Sigmoid colon (tissue), 7 donors: ENCODE measurements around the gene MMP1. TPM values are rescaled to one million over a fixed set of nuclear protein-coding genes. Genes with fewer than 3 reads are reported as not detected.
A peak's percentile ranks its signal among the peaks of the same experiment; 100 is the strongest.

ENCODE experiments used
- DNase-seq: peaks from one replicate; pipeline ENCODE4 v3.0.0-alpha.2; 2019
- H3K27ac ChIP-seq, 4 donors: fragments of 200-600 bp; sonication (generic); one replicate each; pipeline ENCODE4 v1.5.1; 2016 to 2019; ENCODE audit warnings: mild to moderate bottlenecking in 1 of 4
- H3K27me3 ChIP-seq, 3 donors: fragments of 200-600 bp; sonication (generic); one replicate each; pipeline ENCODE4 v1.5.1; 2019; ENCODE audit warnings: mild to moderate bottlenecking in 1 of 3
- H3K36me3 ChIP-seq, 4 donors: fragments of 200-600 bp; sonication (generic); one replicate each; pipeline ENCODE4 v1.5.1; 2016 to 2019
- H3K4me1 ChIP-seq, 4 donors: fragments of 200-600 bp; sonication (generic); one replicate each; pipeline ENCODE4 v1.5.1; 2017 to 2019
- H3K4me3 ChIP-seq, 4 donors: fragments of 200-600 bp; sonication (generic); one replicate each; pipeline ENCODE4 v1.5.1; 2017 to 2019; ENCODE audit warnings: mild to moderate bottlenecking in 2 of 4, moderate library complexity in 1 of 4
- H3K9me3 ChIP-seq, 4 donors: fragments of 200-600 bp in 3 of 4; sonication (generic) in 3 of 4; one replicate each; pipeline versions ENCODE4 v1.5.1 to v1.6.1; 2013 to 2019
- EP300 ChIP-seq, 4 donors: sonication (generic); formaldehyde crosslinking; IDR thresholded peaks; one replicate each; pipeline ENCODE4 v1.6.1; 2017; ENCODE audit warnings: antibody characterized with exemption in 4 of 4
- POLR2A ChIP-seq, 2 donors: fragments of 450-650 bp; IDR thresholded peaks; one replicate each; pipeline ENCODE4 v1.6.1; 2016; ENCODE audit warnings: antibody characterized with exemption in 2 of 2, mild to moderate bottlenecking in 2 of 2, moderate library complexity in 2 of 2
- POLR2AphosphoS5 ChIP-seq, 4 donors: sonication (generic); formaldehyde crosslinking; IDR thresholded peaks; one replicate each; pipeline ENCODE4 v1.6.1; 2017; ENCODE audit warnings: antibody characterized with exemption in 4 of 4
- WGBS, 2 donors: extraction: QIAGEN DNeasy Blood & Tissue Kit; methylation state at CpG; one replicate each; pipeline ENCODE4 v1.1.7; 2013; 5-methylcytosine and 5-hydroxymethylcytosine counted together
- intact Hi-C: fragments of 100-400 bp; cut with DNase I; formaldehyde crosslinking; loops from one replicate; pipeline ENCODE4 v1.15.1; 2023
- polyA plus RNA-seq, 3 donors: library from polyadenylated mRNA; stranded (reverse); fragments of 200-250 nt; gene quantifications; one replicate each; pipeline ENCODE4 v1.2.3, GENCODE V29; 2013
- total RNA-seq, 4 donors: library from RNA; depleted of rRNA; stranded (reverse); fragments of >200 nt; gene quantifications; one replicate each; pipeline ENCODE4 v1.1.0, GENCODE V29; 2016
- TF ChIP-seq, protein P1 (sequence below), 4 experiments: fragments of 450-650 bp in 3 of 4; fragments of 200-600 bp in 1 of 4; IDR thresholded peaks; one replicate each; pipeline ENCODE4 v1.5.1; 2016 to 2019; ENCODE audit warnings: antibody characterized with exemption in 4 of 4, mild to moderate bottlenecking in 3 of 4, moderate library complexity in 2 of 4
- donor health status: healthy with polysubstance abuse.
- donor health status: Bipolar disorder and iron deficiency.
- donor health status: healthy.

The MMP1 gene
- total and polyA plus RNA-seq, 7 donors = 0.60 to 5.3 (median 2.2) TPM; not detected in 3

GRCh38 chr11:102810950-102811660 is 13.1 kb upstream of the MMP1 start:
- 1 to 12% methylated on average over 3 of the region's 3 CpGs for WGBS, 2 donors
- no peaks in the 10 kb centered on the region for H3K27me3 ChIP-seq
- no peak for DNase-seq
- no peaks in the 10 kb centered on the region for H3K9me3 ChIP-seq
- H3K4me3 ChIP-seq = no peak overlapping the region
- H3K27ac ChIP-seq = no peak overlapping the region
- TF ChIP-seq EP300 (IDR thresholded peaks at IDR 0.05) = no peak
- TF ChIP-seq, protein P1, sequence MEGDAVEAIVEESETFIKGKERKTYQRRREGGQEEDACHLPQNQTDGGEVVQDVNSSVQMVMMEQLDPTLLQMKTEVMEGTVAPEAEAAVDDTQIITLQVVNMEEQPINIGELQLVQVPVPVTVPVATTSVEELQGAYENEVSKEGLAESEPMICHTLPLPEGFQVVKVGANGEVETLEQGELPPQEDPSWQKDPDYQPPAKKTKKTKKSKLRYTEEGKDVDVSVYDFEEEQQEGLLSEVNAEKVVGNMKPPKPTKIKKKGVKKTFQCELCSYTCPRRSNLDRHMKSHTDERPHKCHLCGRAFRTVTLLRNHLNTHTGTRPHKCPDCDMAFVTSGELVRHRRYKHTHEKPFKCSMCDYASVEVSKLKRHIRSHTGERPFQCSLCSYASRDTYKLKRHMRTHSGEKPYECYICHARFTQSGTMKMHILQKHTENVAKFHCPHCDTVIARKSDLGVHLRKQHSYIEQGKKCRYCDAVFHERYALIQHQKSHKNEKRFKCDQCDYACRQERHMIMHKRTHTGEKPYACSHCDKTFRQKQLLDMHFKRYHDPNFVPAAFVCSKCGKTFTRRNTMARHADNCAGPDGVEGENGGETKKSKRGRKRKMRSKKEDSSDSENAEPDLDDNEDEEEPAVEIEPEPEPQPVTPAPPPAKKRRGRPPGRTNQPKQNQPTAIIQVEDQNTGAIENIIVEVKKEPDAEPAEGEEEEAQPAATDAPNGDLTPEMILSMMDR (IDR thresholded peaks at IDR 0.05) = peak in 1 of 4 experiments; percentile 41
- intact Hi-C loops = loop anchor here (2.0 to 5.0 kb wide), 2 partner anchors 130 to 241 kb away; no protein-coding TSS in a partner anchor
- no peaks in the 10 kb centered on the region for H3K4me1 ChIP-seq
- H3K36me3 ChIP-seq = no peaks in the 10 kb centered on the region

- H3K9me3 ChIP-seq = no peaks in the 10 kb centered on the region
- DNase-seq = no peak
- H3K27ac ChIP-seq = no peak overlapping the region
- intact Hi-C loops = loop anchor here (2.0 to 5.0 kb wide), 2 partner anchors 131 to 242 kb away; no protein-coding TSS in a partner anchor
- H3K36me3 ChIP-seq = no peaks in the 10 kb centered on the region
- H3K4me1 ChIP-seq = no peaks in the 10 kb centered on the region
- H3K4me3 ChIP-seq = no peak overlapping the region
- TF ChIP-seq POLR2AphosphoS5 (IDR thresholded peaks at IDR 0.05) (no peak), EP300 (IDR thresholded peaks at IDR 0.05) (no peak), POLR2A (IDR thresholded peaks at IDR 0.05) (no peak)
- TF ChIP-seq, protein P1 (IDR thresholded peaks at IDR 0.05) = no peak
- H3K27me3 ChIP-seq = no peaks in the 10 kb centered on the region
- WGBS, 2 donors = 87 to 91% methylated on average over 2 of the region's 2 CpGs
These were observed 12.0 kb upstream of the MMP1 start for GRCh38 chr11:102809971-102810370.

DNA sequence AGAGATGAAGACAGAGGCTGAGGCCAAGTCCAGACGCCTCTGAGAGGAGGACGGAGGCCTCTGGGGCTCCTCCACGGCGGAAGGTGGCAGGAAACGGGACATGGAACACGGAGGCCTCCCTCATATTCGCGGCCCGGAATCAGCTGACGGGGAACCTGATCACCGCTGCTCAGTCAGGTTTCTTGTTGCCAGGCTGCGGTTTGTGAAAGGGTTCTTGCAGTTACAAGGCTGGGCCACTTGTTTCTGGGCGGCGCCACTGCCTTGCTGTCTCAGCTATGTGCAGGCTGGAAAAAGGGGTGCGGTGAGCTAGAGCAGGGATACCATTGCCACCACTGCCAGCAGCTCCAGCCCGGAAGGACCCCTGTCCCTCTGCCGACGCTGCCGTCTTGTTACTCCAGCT is 10.0 kb upstream of the MMP1 start:
- Histone ChIP-seq H3K27ac (no peak overlapping the region), H3K4me1 (no peaks in the 10 kb centered on the region), H3K27me3 (no peaks in the 10 kb centered on the region), H3K9me3 (no peaks in the 10 kb centered on the region), H3K36me3 (no peaks in the 10 kb centered on the region), H3K4me3 (no peak overlapping the region)
- WGBS, 2 donors = 65 to 89% methylated on average over 19 of the region's 19 CpGs
- DNase-seq = no peak
- intact Hi-C loops = no loop called here
- TF ChIP-seq EP300 (IDR thresholded peaks at IDR 0.05) (no peak), POLR2AphosphoS5 (IDR thresholded peaks at IDR 0.05) (no peak), POLR2A (IDR thresholded peaks at IDR 0.05) (no peak)
- TF ChIP-seq, protein P1 (IDR thresholded peaks at IDR 0.05) = no peak

- WGBS, 2 donors = 83% methylated on average over 3 of the region's 3 CpGs
- no peak overlapping the region for H3K4me3 ChIP-seq
- no peaks in the 10 kb centered on the region for H3K9me3 ChIP-seq
- H3K27ac ChIP-seq = no peak overlapping the region
- no peaks in the 10 kb centered on the region for H3K36me3 ChIP-seq
- TF ChIP-seq, protein P1 (IDR thresholded peaks at IDR 0.05) = no peak
- TF ChIP-seq POLR2A (IDR thresholded peaks at IDR 0.05) = no peak
- no peaks in the 10 kb centered on the region for H3K4me1 ChIP-seq
- DNase-seq = no peak
- intact Hi-C loops = no loop called here
- no peaks in the 10 kb centered on the region for H3K27me3 ChIP-seq
These were observed 8.3 kb upstream of the MMP1 start for GRCh38 chr11:102806296-102806695.

GRCh38 chr11:102802341-102802740 is 4.4 kb upstream of the MMP1 start:
- no peak for DNase-seq
- no peak for TF ChIP-seq POLR2A (IDR thresholded peaks at IDR 0.05)
- no peak for TF ChIP-seq POLR2AphosphoS5 (IDR thresholded peaks at IDR 0.05)
- TF ChIP-seq, protein P1 (IDR thresholded peaks at IDR 0.05) = no peak
- no peak for TF ChIP-seq EP300 (IDR thresholded peaks at IDR 0.05)
- intact Hi-C loops = no loop called here
- H3K9me3 ChIP-seq = no peaks in the 10 kb centered on the region
- no peak overlapping the region for H3K27ac ChIP-seq
- H3K4me1 ChIP-seq = no peaks in the 10 kb centered on the region
- no peaks in the 10 kb centered on the region for H3K36me3 ChIP-seq
- 44 to 65% methylated on average over 2 of the region's 2 CpGs for WGBS, 2 donors
- H3K4me3 ChIP-seq = no peak overlapping the region
- no peaks in the 10 kb centered on the region for H3K27me3 ChIP-seq
